ENCODE results near the gene ACCS. TPM values are rescaled to one million over a fixed set of nuclear protein-coding genes. Genes with fewer than 3 reads are reported as not detected.

The ACCS gene
- total RNA-seq, 1 donor from 2014 or later: 3.8 TPM

DNA sequence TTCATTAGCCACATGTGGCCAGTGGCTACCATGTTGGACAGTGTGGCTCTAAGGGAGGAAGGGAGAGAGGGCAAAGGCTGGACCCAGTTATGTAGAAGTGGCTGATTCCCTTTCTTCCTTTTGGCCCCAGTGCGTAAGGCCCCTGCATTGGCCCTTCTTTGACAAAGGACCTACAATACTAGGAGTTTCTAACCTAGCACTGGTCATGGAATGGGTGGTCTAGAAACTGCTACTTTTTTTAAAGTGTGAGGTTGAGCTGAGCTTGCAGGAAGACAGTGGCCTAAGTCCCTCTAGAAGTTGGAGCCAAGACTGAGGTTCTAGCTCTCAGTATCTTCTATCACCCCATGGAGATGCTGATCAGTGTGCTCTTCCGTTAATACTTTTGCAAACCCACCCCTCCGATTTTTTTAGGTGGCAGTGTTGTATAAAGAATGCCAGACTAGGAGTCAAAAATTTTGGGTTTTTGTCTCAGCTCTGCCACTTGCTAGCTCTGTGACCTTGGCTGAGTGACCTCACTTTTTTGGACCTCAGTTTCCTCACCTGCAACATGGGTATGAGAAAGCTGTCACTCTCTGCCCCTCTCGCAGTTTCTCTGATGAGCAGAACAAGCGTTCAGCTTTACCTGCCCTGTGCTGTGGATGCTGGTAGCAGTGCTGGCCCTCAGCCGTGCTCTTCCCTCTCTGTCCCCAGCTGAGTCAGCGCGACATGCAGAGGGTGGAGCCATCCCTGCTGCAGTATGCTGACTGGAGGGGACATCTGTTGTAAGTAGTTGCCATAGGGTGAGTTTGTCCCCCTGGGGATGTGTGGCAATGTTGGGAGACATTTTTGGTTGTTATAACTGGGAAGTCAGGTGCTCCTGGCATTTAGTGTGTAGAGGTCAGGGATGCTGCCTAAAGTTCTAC is 6.9 kb downstream of the ACCS start:
- no peak overlapping the region for H3K4me3 ChIP-seq (ENCODE audit: low read depth, low read length)
- TF ChIP-seq, protein P1, sequence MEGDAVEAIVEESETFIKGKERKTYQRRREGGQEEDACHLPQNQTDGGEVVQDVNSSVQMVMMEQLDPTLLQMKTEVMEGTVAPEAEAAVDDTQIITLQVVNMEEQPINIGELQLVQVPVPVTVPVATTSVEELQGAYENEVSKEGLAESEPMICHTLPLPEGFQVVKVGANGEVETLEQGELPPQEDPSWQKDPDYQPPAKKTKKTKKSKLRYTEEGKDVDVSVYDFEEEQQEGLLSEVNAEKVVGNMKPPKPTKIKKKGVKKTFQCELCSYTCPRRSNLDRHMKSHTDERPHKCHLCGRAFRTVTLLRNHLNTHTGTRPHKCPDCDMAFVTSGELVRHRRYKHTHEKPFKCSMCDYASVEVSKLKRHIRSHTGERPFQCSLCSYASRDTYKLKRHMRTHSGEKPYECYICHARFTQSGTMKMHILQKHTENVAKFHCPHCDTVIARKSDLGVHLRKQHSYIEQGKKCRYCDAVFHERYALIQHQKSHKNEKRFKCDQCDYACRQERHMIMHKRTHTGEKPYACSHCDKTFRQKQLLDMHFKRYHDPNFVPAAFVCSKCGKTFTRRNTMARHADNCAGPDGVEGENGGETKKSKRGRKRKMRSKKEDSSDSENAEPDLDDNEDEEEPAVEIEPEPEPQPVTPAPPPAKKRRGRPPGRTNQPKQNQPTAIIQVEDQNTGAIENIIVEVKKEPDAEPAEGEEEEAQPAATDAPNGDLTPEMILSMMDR (conservative IDR thresholded peaks at IDR 0.05; ENCODE audit: low read depth, low read length): no peak
- DNase-seq (ENCODE audit: low read depth): no peak

DNA sequence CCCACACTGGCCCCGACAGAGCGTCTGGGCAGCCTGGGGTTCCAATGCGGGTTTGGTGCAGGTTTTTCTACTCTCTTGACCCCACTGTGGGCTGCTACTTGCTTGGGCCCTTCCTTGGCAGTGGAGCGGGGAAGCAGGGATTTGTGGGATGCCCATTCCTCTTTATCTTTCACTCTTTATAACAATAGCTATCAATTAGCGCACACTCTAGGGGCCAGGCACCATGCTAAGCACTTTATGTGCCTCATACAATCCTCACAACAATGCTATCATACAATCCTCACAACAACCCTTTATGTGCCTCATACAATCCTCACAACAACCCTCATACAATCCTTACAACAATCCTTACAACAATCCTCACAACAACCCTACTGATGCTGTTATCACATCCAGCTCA is 12.7 kb downstream of the ACCS start:
- no peak for DNase-seq (ENCODE audit: low read depth)
- H3K4me3 ChIP-seq (ENCODE audit: low read depth, low read length): no peak overlapping the region
- TF ChIP-seq, protein P1 (conservative IDR thresholded peaks at IDR 0.05; ENCODE audit: low read depth, low read length): no peak

DNA sequence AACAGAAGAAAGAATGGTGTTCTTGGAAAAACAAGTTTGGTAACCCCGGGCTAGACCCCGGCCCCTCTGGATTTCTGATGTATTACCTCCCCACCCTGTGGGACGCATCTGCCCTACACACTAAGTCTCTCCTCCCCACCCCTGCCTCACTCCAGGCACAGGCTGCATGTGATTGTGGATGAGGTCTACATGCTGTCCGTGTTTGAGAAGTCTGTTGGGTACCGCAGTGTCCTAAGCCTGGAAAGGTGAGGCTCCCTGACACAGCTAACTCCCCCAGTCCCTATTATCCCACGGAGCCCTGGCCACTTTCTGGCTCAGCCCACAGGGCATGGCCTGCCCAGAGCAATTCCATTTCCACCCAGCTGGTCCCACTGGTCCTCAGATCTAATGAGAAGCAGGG is 13.3 kb downstream of the ACCS start:
- H3K4me3 ChIP-seq (ENCODE audit: low read depth, low read length): no peak overlapping the region
- TF ChIP-seq, protein P1 (conservative IDR thresholded peaks at IDR 0.05; ENCODE audit: low read depth, low read length): no peak
- DNase-seq (ENCODE audit: low read depth): no peak

DNA sequence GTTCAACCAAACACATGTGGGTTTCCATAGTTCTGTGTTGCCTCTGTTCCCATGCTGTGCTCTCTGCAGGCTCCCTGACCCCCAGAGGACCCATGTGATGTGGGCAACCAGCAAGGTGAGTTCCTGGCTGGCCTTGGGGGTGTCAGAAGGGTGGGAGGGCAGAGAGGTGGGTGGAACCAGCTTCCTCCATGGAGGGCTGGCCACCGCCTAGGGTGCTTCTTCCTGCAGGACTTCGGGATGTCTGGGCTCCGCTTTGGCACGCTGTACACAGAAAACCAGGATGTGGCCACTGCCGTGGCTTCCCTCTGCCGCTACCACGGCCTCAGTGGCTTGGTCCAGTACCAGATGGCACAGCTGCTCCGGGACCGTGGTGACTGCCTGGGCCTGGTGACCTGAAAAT is 14.9 kb downstream of the ACCS start:
- no peak overlapping the region for H3K4me3 ChIP-seq (ENCODE audit: low read depth, low read length)
- no peak for DNase-seq (ENCODE audit: low read depth)
- TF ChIP-seq, protein P1 (conservative IDR thresholded peaks at IDR 0.05; ENCODE audit: low read depth, low read length): no peak

DNA sequence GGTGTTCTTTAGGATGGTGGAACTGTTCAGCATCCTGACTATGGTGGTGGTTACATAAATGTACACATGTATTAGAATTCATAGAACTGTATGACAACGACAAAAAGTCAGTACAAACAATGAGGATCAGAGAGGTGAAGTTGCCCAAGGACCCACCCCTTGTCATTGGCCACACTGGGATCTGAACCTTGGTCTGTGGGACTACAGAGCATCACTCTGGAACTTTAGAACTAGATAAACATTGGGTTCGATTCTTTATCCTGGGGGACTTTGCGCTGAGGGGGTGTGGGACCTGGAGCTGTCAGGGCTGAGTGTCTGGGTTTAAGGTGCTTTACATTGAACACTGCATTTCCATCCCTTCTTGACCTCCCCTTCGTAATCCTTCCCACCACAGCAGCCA is 16.6 kb downstream of the ACCS start:
- no peak overlapping the region for H3K4me3 ChIP-seq (ENCODE audit: low read depth, low read length)
- TF ChIP-seq, protein P1 (conservative IDR thresholded peaks at IDR 0.05; ENCODE audit: low read depth, low read length): no peak
- no peak for DNase-seq (ENCODE audit: low read depth)

DNA sequence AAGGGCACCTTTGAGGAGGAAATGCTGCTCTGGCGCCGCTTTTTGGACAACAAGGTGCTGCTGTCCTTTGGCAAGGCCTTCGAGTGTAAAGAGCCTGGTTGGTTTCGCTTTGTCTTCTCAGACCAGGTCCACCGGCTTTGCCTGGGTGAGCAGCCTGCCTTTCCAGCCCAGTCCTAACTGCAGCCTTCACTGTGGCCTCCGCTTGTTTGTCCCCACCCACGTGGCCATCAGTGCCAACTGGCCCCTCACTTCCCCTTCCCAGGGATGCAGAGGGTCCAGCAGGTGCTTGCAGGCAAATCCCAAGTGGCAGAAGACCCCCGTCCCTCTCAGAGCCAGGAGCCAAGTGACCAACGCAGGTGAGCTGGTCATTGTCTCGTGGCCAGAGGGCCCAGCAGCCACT is 17.4 kb downstream of the ACCS start:
- no peak overlapping the region for H3K4me3 ChIP-seq (ENCODE audit: low read depth, low read length)
- no peak for DNase-seq (ENCODE audit: low read depth)
- TF ChIP-seq, protein P1 (conservative IDR thresholded peaks at IDR 0.05; ENCODE audit: low read depth, low read length): no peak

DNA sequence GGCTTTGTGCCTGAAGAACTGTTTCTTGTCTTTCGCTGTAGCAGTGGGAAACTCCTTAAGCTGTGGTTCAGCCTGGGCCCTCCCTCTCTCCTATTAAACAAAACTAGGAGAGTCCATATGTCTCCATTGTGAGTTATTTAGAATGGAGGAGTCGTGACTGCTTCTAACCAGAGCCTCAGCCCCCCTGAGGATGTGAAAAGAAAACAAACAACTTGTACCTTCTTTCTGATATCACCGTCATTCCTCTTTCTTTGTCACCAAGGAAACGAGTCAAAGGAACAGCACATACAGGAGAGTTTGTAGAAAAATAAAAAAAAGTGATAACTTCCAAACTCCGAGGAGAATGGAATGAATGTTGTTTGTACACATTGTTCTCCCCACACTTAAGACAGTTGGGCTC is 17.8 kb downstream of the ACCS start:
- TF ChIP-seq, protein P1 (conservative IDR thresholded peaks at IDR 0.05; ENCODE audit: low read depth, low read length): no peak
- no peak for DNase-seq (ENCODE audit: low read depth)
- H3K4me3 ChIP-seq (ENCODE audit: low read depth, low read length): no peak overlapping the region

All from epithelial cell of proximal tubule (primary cell).